ENCODE results near the gene NOS1AP.
"Not testable (repeated sequence)": the region's sequence is repeated elsewhere in the genome, so short reads cannot be mapped to it uniquely, and the experiment has no call there.

DNA sequence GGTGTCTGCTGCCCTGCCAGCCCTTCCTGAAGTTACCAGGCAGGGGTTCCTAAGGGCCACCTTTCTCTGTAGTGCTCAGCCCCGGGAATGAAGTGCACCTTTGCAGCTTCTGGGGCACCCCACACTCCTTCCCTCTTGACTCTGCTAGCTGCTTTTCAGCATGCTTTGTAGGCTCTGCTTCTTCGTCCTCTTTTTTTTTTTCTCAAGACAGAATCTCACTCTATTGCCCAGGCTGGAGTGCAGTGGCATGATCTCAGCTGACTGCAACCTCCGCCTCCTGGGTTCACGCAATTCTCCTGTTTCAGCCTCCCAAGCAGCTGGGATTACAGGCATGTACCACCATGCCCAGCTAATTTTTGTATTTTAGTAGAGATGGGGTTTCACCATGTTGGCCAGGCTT is 282.4 kb downstream of the NOS1AP start:
- TF ChIP-seq, protein P1, sequence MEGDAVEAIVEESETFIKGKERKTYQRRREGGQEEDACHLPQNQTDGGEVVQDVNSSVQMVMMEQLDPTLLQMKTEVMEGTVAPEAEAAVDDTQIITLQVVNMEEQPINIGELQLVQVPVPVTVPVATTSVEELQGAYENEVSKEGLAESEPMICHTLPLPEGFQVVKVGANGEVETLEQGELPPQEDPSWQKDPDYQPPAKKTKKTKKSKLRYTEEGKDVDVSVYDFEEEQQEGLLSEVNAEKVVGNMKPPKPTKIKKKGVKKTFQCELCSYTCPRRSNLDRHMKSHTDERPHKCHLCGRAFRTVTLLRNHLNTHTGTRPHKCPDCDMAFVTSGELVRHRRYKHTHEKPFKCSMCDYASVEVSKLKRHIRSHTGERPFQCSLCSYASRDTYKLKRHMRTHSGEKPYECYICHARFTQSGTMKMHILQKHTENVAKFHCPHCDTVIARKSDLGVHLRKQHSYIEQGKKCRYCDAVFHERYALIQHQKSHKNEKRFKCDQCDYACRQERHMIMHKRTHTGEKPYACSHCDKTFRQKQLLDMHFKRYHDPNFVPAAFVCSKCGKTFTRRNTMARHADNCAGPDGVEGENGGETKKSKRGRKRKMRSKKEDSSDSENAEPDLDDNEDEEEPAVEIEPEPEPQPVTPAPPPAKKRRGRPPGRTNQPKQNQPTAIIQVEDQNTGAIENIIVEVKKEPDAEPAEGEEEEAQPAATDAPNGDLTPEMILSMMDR (conservative IDR thresholded peaks at IDR 0.05 in 1 of 2, IDR thresholded peaks at IDR 0.05 in 1 of 2; ENCODE audit: extremely low read depth in 1 of 2, insufficient read depth in 1 of 2, low read depth in 1 of 2, low read length in 2 of 2): not testable (repeated sequence)
- TF ChIP-seq EZH2 (IDR thresholded peaks at IDR 0.05; ENCODE audit: borderline replicate concordance, low read length): not testable (repeated sequence)
